Cortex of kidney (tissue), 1 donor: Measurements from ENCODE around the gene EFHC1.

ENCODE experiments used
- DNase-seq: peaks from one replicate; lab custom pipeline; 2025; lab: John Stamatoyannopoulos, UW

EFHC1 gene

DNA sequence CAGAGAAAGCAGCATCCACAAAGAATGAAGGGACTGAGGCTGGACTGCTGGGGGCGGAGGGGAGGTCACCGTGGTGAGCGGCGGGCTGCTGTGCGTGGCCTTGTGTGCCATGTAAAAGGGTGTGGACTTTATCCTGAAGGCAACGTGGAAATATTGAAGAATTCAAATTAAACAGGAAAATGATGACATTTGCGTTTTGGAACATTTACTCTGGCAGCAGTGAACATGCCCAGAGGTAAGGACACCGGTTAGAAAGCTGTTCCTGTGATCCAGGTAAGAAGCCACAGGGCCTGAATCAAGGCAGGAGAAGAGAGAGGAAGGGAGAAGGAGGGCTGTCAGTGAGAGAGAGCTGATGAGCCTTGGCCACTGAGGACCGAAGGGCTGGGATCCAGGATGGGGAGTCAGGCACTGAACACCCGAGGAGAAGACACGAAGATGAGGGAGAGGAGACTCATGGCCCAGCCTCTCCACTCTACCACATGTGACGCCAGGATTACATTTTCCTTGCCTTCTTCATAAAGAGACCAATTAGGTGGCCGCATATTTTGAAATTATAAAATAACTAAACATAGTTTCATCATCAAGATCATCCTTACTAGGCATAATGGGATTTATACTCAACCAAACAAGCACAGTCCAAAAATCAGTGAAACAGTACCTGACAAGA lies 98.3 kb downstream of the EFHC1 start:
- no peak for DNase-seq

DNA sequence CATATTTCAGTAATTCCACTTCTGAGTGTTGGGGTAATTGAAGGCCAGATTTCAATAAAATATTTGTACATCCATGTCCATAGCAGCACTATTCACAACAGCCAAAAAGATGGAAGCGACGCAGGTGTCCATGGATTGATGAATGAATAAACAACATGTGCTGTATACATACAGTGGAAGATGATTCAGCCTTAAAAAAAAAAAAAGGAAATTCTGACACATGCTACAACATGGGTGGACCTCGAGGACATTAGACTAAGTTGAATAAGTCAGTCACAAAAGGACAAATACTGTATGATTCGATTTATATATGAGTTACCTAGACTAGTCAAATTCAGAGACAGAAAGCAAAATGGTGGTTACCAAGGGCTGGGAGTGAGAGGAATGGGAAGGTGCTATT lies 99.5 kb downstream of the EFHC1 start:
- DNase-seq = no peak

GRCh38 chr6:52522151-52522626 lies 102.0 kb downstream of the EFHC1 start:
- no peak for DNase-seq

DNA sequence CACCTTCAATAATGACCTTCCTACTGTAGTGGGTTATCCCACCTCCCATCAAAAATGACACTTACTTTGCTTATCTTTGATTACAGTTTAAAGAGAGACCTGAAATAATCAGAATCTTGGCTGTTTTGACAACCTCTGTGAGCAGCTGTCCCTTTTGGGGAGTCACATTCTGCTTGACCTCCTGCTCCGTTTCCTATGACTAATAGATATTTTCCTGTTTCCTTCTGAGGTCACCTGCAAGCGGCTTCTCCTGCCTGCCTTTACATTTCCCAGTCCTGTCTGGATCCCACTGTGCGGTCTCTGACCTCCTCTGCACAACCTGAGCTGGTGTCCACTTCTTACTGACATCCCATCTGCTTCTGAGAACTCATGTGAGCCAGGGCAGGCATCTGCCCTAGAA lies 102.5 kb downstream of the EFHC1 start:
- no peak for DNase-seq

DNA sequence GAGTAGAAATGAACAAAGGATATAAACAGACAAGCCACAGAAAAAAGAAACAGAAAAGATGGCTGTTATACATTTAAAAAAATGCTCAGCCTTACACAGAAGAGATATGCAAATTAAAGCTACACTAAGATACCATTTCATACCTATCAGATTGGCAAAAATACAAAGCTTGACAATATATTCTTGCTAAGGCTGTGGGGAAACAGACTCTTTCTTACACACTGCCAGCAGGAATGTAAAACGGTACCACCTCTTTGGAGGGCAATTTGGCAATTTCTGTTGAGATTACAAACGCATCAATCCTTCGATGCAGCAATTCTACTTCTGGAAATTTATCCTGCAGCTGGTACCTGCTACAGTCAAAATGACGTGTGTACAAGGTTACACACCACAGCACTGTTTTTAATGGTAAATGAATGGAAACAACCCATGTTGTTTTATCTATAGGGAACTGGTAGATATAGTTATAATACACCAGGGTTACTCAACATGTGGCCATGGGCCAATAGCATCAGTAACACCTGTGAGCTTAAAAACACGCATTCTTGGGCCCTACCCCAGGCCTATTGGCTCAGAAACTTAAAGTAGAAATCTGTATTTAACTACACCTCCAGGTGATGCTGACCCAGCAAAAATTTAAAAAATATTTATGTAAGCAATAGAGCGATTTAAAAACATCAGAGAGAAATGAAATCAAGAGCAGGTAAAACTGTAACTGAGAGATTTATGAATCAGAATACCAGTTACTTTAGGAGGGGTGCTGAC lies 103.4 kb downstream of the EFHC1 start:
- no peak for DNase-seq

DNA sequence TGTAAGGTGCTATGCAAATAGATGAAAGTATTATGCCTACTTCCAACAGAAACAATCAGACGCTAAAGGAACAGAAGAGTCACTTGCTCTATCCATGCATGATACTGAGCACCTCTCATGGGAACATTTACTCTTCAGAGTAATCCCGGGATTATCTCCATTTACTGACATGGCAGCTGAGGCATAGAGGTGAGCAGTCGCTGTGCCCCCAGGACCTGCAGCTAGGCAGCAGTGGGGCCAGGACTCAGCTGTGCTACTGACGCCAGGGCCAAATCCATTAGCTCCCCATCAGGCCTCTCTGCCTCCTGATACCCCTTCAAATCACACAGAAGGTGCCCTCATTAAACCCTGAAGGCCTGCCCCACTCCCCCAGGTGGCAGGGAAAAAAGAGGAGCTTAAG lies 104.8 kb downstream of the EFHC1 start:
- DNase-seq = no peak

DNA sequence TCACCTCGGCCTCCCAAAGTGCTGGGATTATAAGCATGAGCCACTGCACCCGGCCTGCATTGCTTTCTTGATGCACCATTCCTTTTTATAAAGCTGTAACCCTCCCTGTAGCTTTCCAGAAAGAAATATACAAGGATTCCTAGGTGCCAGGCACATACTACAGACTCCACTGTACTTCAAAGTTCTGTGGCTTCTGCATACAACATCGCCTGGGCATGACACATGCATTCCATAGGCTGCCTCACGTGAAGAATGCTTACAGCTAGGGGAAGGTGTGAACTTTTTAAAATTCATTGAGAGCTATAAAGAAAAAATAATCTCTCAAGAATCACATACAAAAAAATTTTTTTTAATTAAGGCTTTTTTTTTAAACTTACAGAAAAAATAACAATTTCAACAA lies 106.5 kb downstream of the EFHC1 start:
- no peak for DNase-seq

GRCh38 chr6:52527436-52527835 lies 107.3 kb downstream of the EFHC1 start:
- no peak for DNase-seq

DNA sequence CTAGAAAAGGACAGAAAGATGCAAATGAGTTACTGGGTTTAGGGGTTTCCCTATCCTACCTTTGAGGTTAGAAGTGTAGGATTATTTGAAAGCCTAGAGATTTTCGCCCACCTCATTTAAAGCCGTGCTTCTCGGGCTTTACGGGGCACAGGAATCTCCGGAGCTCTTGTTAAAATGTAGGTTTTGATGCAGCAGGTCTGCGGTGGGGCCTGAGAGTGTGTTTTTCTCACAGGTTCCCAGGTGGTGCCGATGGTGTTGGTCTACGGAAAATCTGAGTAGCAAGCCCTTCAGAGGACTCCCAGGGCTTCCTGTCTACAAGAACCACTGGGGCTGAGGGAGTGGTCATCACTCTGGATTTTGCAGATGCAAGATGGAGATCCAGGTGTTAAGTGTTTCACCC lies 109.2 kb downstream of the EFHC1 start:
- DNase-seq = no peak

DNA sequence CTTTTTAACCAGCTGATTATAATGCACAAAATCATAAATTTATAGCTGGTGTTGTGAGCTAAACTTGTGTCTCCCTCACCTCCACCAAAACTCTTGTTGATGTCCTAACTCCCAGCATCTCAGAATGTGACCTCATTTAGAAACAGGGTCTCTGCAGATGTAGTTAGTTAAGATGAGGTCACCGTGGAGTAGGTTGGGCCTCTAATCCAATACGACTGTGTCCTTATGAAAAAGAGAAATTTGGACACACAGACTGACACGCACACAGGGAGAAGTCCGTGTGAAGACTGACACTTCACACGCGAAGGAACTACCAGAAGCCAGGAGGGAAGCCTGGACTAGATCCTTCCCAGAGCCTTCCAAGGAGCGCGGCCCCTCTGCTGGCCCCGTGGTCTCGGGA lies 110.2 kb downstream of the EFHC1 start:
- no peak for DNase-seq

GRCh38 chr6:52531396-52531795 lies 111.3 kb downstream of the EFHC1 start:
- no peak for DNase-seq

- no peak for DNase-seq
Measured at GRCh38 chr6:52531834-52532233, 111.7 kb downstream of the EFHC1 start.

DNA sequence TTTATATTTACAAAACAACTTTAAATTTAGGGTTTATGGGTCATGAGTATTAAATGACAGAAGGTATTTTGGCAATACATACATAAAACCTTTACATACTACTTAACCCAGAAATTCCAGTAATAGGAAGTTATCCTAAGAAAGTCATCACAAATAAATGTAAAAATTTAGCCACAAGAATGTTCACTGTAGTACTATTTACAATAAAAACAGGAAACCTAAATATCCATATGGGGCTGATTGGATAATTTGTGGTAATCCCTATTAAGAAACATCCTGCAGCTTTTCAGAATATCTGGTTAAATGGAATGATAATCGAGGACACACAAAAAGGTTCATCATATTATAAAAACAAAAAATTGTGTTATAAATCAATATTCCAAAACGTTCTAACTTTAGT lies 112.3 kb downstream of the EFHC1 start:
- DNase-seq = no peak

GRCh38 chr6:52533491-52533890 lies 113.3 kb downstream of the EFHC1 start:
- DNase-seq = no peak

- no peak for DNase-seq
Measured at GRCh38 chr6:52534363-52534762, 114.2 kb downstream of the EFHC1 start.

- no peak for DNase-seq
Measured at GRCh38 chr6:52534966-52535390, 114.8 kb downstream of the EFHC1 start.

DNA sequence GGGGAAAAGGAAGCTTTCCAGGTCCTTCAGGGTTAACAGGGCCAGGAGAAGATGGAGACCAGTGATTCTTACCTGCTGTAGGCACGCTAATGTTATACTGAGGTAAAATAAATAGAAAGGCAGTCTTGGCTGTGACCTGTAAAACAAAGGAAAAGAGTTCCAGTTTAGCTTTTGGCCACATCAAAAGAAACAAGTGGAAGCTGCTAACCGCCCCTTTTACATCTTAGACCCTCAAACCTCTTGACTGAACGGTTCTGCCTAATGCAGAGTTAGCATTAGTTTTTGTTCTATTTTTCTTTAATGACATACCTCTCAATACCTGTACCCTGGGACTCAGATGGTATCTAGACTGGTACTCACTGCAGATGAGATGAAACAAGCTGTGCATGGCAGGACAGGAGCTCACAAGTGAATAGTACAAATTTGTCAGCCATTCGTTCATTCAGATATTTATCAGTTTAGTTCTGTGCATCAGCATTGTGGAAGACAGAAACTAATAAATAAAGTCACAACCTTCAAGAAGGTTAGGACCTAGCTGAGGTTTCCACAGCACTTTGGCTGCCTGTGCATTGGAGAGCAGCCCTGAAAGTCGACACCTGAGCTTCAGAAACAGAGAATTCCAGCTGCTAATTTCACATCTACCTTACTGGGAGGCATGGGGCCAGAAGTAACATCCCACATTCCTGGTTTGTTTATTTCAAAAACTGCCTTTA lies 115.7 kb downstream of the EFHC1 start:
- DNase-seq = no peak

DNA sequence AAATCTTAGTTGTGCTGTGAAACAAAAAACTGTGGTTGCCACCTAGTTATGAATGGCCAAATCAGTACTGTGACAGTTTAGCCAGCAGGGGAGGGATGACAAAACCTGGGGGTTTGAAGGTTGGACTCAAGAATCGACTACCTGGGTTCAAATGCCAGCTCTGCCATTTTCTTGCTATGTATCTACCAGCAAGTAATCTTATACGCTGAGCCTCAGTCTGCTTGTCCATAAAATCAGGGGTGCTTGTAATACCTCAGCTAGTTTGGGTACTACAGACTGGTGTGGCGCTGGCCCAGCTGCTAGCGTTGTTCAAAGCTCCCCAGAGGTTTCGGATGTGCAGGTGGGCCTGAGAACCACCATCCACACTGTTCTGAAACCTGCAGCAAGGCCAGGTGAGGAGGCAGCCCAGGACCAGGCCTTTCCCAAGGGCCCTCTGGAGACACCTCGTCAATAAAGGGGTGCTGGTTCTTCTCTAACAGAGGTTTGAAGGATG lies 116.3 kb downstream of the EFHC1 start:
- DNase-seq = no peak

DNA sequence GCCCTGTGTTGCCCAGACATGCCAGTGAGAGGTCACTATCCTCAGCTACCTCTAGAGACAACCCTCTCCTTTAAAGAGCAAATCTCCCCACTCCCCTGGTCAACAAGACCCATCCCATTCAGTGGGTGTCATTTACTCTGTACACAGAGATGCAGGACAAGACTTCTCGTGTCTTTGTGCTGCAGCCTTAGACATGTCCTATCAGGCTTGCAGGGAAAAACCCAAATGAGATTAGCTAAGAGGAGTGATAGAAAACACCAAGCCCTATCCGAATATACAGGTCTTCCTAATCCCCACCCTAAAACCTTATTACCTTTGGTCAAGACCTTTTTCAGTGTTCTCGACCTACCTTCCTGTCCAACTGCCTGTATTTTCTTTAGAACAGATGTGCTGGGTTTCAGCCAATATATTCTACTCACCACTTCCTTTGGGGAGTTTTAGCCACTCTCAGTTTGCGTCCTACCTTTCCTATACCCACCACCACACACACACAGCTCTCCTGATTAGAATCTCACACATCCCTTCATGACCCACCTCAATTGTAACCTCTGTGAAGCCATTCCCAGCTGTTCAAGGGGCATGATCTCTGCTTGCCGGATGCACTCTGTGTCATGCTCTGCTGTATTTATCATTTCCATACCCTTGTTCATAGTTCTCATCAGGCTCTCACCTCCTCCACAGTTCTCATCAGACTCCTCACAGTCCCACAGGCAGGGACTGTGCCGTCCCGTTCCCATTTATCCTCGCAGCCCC lies 117.0 kb downstream of the EFHC1 start:
- no peak for DNase-seq

GRCh38 chr6:52538252-52538900 lies 118.2 kb downstream of the EFHC1 start:
- no peak for DNase-seq

DNA sequence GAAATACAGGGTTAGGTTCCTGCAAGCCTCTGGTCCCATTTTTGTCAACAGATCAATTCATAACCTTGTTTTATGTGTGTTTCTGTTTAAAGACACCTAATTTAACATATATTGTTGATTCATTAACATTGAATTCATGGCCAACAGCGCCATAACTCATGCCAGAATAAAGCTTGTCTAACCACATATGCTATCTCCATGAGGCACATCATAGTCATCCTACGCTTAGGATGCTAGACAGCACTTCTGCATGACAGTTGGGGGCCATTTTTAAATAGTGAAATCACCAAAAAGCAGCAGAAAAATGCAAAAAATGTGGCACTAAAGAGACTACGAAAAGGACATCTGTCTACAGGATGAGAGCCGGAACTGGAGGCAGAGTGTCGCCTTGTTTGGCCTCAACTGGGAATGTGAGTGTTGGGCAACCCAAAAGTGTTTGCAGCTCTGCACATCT lies 118.8 kb downstream of the EFHC1 start:
- no peak for DNase-seq
